Thoracic aorta (tissue), 2 donors: ENCODE data around the gene PHF3. TPM values are rescaled to one million over a fixed set of nuclear protein-coding genes. Genes with fewer than 3 reads are reported as not detected.

Experiments
- ATAC-seq: fragments of 150-250 bp; one replicate; pipeline ENCODE4 v1.8.0; 2017; ENCODE audit warnings: low read depth; ENCODE audit not compliant: insufficient number of reproducible peaks, low FRiP score
- DNase-seq: peaks from one replicate; pipeline ENCODE4 v3.0.0-alpha.2; 2020; ENCODE audit warnings: low spot score
- H3K27ac ChIP-seq, 2 donors: fragments of 200-600 bp; sonication (generic); 1 replicate in 1 of 2; 2 replicates in 1 of 2; pipeline ENCODE4 v1.5.1; 2016; ENCODE audit warnings: mild to moderate bottlenecking in 2 of 2, moderate library complexity in 2 of 2
- H3K27me3 ChIP-seq: fragments of 200-600 bp; sonication (generic); replicated peaks from 2 replicates; pipeline ENCODE4 v1.6.0; 2016; ENCODE audit warnings: mild to moderate bottlenecking; ENCODE audit not compliant: insufficient read depth
- H3K36me3 ChIP-seq: fragments of 200-600 bp; sonication (generic); one replicate; pipeline ENCODE4 v1.5.1; 2016
- H3K4me1 ChIP-seq, 2 donors: fragments of 200-600 bp; sonication (generic); 1 replicate in 1 of 2; 2 replicates in 1 of 2; pipeline versions ENCODE4 v1.5.1 to v1.6.0; 2016; ENCODE audit warnings: low read depth in 2 of 2, mild to moderate bottlenecking in 1 of 2; ENCODE audit not compliant: control insufficient read depth in 1 of 2
- H3K4me3 ChIP-seq: fragments of 200-600 bp; sonication (generic); 2 replicates; pipeline ENCODE4 v1.5.1; 2016; ENCODE audit warnings: mild to moderate bottlenecking
- H3K9me3 ChIP-seq: fragments of 200-600 bp; sonication (generic); 2 replicates; pipeline ENCODE4 v1.5.1; 2016
- CTCF ChIP-seq: fragments of 200-600 bp; sonication (generic); IDR thresholded peaks from one replicate; pipeline ENCODE4 v1.5.1; 2019; ENCODE audit warnings: antibody characterized with exemption
- total RNA-seq, 2 donors: library from RNA; depleted of rRNA; stranded (reverse); fragments of >200 nt; gene quantifications; one replicate each; pipeline versions ENCODE4 v1.1.0 to v1.2.3, GENCODE V29; 2016

Gene PHF3
- total RNA-seq, 2 donors from 2014 or later = 55.4 to 59.5 TPM

- no peak overlapping the region for H3K4me3 ChIP-seq
- DNase-seq = no peak
- H3K4me1 ChIP-seq = peaks cover 22 to 67% of the 10 kb centered on the region in 2 donors
These were observed 9.2 kb downstream of the PHF3 start for GRCh38 chr6:63644668-63645326.

GRCh38 chr6:63649269-63649668, 13.7 kb downstream of the PHF3 start:
- no peaks in the 10 kb centered on the region for H3K9me3 ChIP-seq
- no peak overlapping the region for H3K27ac ChIP-seq
- ATAC-seq (no peak), DNase-seq (no peak)
- no peaks in the 10 kb centered on the region for H3K27me3 ChIP-seq
- H3K4me3 ChIP-seq = peak overlapping the region; percentile 32
- no peaks in the 10 kb centered on the region for H3K36me3 ChIP-seq
- TF ChIP-seq CTCF = no peak
- peaks cover 25 to 48% of the 10 kb centered on the region in 2 donors for H3K4me1 ChIP-seq

More at GRCh38 chr6:63644668-63645326, 9.2 kb downstream of the PHF3 start:
- ATAC-seq = no peak
- H3K9me3 ChIP-seq = no peaks in the 10 kb centered on the region
- TF ChIP-seq CTCF = no peak
- H3K27ac ChIP-seq = no peak overlapping the region
- H3K27me3 ChIP-seq = no peaks in the 10 kb centered on the region
- H3K36me3 ChIP-seq = no peaks in the 10 kb centered on the region

- Histone ChIP-seq H3K27ac (no peak overlapping the region), H3K9me3 (no peaks in the 10 kb centered on the region), H3K4me3 (no peak overlapping the region), H3K4me1 (peaks cover 22 to 48% of the 10 kb centered on the region in 2 donors), H3K27me3 (no peaks in the 10 kb centered on the region), H3K36me3 (no peaks in the 10 kb centered on the region)
- DNase-seq = no peak
- ATAC-seq = no peak
- no peak for TF ChIP-seq CTCF
These were observed 14.3 kb downstream of the PHF3 start for GRCh38 chr6:63649847-63650265.

GRCh38 chr6:63652980-63653379, 17.4 kb downstream of the PHF3 start:
- no peak for ATAC-seq

GRCh38 chr6:63660757-63661156, 25.2 kb downstream of the PHF3 start:
- H3K36me3 ChIP-seq = no peaks in the 10 kb centered on the region
- H3K9me3 ChIP-seq = no peaks in the 10 kb centered on the region

More at GRCh38 chr6:63652980-63653379, 17.4 kb downstream of the PHF3 start:
- Histone ChIP-seq H3K36me3 (no peaks in the 10 kb centered on the region), H3K4me3 (no peak overlapping the region), H3K9me3 (no peaks in the 10 kb centered on the region), H3K27ac (no peak overlapping the region), H3K27me3 (no peaks in the 10 kb centered on the region), H3K4me1 (peaks cover 12 to 48% of the 10 kb centered on the region in 2 donors)
- DNase-seq = no peak
- TF ChIP-seq CTCF = no peak

More at GRCh38 chr6:63660757-63661156, 25.2 kb downstream of the PHF3 start:
- no peak for TF ChIP-seq CTCF
- no peak overlapping the region for H3K4me3 ChIP-seq
- no peak for ATAC-seq
- no peaks in the 10 kb centered on the region for H3K27me3 ChIP-seq
- peaks cover 11 to 41% of the 10 kb centered on the region in 2 donors for H3K4me1 ChIP-seq
- H3K27ac ChIP-seq = no peak overlapping the region
- DNase-seq = no peak
